Activated CD4-positive, CD25-positive, alpha-beta regulatory T cell treated with anti-CD3 and anti-CD28 coated beads, Interleukin-2, amount 50 U/mL, for 16 hours (primary cell): ENCODE results near the gene AUTS2.
"Not testable (repeated sequence)": the region's sequence is repeated elsewhere in the genome, so short reads cannot be mapped to it uniquely, and the experiment has no call there.

Source experiments
- DNase-seq: peaks from one replicate; pipeline ENCODE4 v3.0.0-alpha.2; 2020; ENCODE audit warnings: low read depth, low spot score

The AUTS2 gene

GRCh38 chr7:70237831-70238575, 639.7 kb downstream of the AUTS2 start:
- DNase-seq, result no peak

GRCh38 chr7:70239918-70240317, 641.6 kb downstream of the AUTS2 start:
- DNase-seq, result no peak

- DNase-seq, result no peak
Observed at GRCh38 chr7:70240873-70241272, 642.6 kb downstream of the AUTS2 start.

GRCh38 chr7:70241536-70242175, 643.4 kb downstream of the AUTS2 start:
- no peak for DNase-seq

DNA sequence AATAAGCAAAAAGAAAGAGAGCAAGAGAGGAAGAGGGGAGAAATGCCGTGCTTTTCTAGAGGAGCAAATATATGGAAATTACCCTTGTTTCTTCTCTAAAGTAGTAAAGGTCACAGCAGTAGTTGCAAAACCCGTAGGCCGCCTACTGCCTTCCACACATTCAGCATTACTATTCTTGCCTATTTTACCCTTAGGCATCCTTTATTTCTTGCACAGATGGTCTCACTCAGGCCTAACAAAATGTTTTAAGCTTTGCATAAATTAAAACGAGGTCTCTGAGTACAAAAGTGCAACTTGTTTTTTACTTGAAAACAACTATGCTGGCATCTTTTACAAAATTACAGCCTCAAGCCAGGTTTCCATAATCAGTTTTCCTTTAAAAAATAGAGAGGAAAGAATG, 644.6 kb downstream of the AUTS2 start:
- DNase-seq, result no peak

DNA sequence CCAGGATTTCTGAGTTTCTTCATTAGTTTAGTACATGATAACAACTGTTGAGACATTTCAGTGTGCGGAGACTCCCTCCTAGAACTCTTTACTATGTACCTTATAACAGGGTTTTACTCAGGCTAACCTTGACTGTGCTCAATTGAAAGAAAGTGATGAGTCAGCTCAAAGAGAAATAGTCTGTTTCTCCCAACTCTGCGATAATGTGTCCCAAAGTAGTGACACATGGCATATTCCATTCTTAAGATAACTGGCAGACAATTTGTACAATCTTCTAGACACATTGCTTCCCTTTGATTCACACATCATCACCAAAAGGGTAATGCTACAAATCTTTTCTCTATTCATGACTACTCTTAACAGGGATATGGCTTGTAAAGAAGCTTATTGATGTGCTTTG, 645.2 kb downstream of the AUTS2 start:
- no peak for DNase-seq

- DNase-seq, result no peak
Observed at GRCh38 chr7:70257921-70258320, 659.6 kb downstream of the AUTS2 start.

DNA sequence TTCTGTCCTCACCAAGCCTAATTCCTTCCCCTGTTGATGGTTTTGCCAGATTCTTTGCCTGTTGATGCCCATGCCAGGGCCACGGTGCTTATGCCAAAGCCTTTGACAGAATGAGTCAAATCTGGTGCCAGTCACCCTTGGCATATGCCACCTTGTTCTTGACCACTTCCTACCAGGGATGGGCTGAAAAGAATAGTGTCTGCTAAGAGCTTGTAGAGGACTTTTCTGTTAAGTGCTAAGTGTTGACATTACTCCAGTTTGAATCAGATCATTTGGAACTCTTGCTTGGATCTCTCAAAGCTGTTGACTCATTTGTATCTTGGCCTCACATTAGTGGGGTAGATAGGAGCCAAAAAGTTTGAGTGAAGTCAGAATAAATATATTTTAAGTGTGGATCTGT, 661.2 kb downstream of the AUTS2 start:
- DNase-seq, result no peak

DNA sequence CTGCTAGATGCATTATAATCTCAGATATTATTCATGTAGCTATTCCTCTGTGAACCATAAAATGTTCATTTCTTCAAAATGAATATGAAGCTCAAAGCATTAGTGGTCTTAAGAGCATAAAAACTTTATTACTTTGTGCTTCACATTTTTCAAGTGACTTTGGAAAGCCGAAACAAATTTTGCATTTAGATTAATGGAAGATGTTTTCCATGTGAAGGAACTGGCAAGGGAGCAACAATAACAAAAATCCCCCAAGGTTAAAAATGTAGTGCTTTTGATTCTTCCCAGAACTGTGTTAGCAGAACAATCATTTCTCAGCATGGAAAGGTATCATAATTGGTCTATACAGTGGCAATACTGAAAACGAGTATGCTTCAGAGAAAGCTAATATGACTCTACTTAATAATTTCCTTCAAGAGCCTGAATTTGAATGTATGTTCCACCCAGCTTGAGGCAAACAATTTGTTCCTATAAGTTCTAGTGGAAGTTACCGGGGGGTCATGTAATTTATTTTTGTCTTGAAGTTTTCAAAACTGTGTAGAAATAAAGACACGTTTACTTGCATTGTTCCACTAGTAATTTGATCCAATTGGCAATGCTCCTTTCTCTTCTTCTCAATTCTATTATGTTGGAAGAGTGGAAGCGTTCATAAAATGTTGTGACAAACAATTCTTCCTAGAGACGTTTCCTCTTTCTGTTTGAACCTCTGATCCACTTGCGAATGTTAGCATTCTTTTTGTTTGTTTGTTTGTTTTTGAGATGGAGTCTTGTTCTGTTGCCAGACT, 665.4 kb downstream of the AUTS2 start:
- no peak for DNase-seq

GRCh38 chr7:70266186-70266585, 667.9 kb downstream of the AUTS2 start:
- DNase-seq, result no peak

DNA sequence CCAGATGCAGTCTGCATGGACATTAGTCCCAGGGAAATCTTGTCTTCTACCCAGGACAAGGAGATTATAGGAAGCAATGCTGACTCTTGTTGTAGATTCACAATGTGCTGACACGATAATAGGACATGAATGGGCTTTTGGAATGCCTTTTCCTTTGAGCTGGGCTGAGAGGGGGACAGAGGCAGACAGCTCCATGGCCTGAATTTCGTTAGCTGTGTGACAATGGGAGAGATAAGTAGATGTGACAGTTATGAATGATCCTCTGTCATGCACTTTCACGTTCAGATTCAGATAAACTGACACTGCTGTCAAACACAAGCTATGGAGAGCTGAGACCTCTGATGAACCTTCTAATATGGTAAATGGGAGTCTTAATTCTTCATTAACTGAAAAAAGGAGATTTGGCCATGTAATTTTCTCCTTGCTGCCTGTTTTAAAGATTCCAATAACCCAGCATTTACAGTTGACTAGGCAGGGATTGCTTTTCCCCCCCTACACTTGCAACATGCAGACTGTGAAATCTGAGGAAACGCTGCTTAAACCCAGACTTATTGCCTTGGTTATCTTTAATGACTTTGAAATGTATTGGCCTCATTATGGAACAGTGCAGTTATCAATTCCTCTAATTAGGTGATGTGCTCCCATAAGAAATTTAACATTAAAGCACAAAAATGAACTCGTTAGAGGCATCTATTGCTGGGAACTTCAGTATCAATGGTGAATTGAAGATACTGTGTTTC, 669.3 kb downstream of the AUTS2 start:
- no peak for DNase-seq

DNA sequence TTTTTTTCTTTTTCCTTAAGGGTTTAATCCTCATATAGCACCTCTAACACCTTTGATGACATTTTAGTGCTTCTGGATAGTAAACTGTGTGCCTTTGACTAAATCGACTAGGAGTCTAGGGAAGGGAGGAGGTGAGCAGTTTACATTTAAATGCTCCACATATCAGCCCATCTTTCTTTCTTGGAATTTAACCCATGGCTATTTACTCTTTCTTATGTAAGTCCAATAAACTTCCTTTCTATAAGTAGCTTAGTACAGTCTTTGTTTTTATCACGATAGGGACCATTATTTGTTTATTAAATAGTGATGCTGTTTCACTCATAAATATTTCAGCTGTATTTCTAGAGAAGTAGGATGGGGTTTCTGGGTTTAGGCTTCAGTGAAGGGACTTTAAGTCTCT, 669.9 kb downstream of the AUTS2 start:
- DNase-seq, result no peak

GRCh38 chr7:70270149-70270548, 671.9 kb downstream of the AUTS2 start:
- DNase-seq, result no peak

DNA sequence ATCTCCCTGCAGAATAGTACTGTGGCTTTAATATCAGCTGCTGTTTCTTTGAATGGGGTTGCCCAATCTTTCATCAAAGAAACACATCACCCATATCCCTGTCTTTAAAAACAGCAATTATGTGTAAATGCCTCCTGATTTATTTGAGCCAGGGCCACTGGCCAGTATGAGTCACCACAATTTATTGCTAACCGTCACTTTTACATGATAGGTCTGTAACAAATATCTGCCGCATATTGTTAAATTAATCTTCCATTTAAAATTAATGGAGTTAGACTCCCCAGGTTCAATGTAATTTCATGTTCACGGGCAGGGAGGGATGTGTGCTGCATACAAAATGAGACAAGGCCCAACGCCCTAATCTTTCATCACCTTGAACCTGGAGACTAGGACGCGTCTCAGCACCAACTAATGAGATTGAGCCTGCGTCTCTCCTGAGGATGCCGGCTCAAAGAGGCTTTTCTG, 673.4 kb downstream of the AUTS2 start:
- no peak for DNase-seq

DNA sequence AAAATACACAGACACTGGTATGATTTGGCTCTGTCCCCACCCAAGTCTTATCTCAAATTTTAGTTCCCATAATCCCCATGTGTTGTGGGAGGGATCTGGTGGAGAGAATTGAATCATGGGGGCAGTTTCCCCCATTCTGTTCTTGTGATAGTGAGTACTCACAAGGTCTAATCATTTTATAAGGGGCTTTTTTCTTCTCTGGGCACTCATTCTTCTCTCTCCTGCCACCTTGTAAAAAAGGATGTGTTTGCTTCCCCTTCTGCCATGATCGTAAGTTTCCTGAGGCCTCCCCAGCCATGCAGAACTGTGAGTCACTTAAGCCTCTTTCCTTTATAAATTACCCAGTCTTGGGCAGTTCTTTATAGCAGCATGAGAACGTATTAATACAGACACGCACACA, 677.3 kb downstream of the AUTS2 start:
- not testable (repeated sequence) for DNase-seq

GRCh38 chr7:70285187-70285586, 686.9 kb downstream of the AUTS2 start:
- DNase-seq, result no peak

GRCh38 chr7:70285854-70286253, 687.6 kb downstream of the AUTS2 start:
- no peak for DNase-seq

GRCh38 chr7:70288781-70289456, 690.6 kb downstream of the AUTS2 start:
- no peak for DNase-seq

GRCh38 chr7:70292716-70293115, 694.4 kb downstream of the AUTS2 start:
- no peak for DNase-seq

DNA sequence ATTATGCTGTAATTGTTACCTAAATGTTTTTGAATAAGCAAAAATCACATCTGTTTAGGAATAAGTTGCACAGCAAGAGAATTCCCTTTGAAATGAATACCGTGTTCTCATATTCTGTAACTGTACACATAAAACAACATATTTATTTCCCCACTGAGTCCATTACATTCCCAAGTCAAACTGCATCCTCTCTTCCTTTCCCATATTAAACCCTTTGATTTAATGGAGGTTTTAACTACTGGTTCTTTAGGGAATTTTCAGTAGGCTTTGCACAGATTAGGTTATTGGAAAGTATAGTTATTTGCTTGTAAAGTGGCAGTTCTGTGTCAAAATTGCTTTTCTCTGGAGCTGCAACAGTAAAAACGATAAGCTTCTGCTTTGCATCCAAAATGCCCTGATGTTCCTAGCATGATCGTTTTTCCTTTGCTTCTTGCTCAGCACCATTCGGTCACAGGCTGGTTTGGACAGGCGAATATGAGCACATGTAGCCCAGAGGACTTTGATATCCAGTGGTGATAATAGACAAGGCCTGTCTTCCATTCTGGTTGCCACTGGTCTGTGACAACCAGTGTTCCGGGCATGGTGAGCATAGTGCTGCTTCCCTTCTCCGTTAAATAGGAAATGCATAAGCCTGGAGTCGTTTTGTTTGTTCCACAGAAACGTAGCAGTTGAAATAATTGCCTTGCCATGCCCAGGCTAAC, 696.1 kb downstream of the AUTS2 start:
- DNase-seq, result no peak
